Measurements from ENCODE around the gene FGF12. TPM values are rescaled to one million over a fixed set of nuclear protein-coding genes. Genes with fewer than 3 reads are reported as not detected.

Gene FGF12
- total RNA-seq, 2 experiments from 2014 or later: 0.06 to 1.7 TPM

DNA sequence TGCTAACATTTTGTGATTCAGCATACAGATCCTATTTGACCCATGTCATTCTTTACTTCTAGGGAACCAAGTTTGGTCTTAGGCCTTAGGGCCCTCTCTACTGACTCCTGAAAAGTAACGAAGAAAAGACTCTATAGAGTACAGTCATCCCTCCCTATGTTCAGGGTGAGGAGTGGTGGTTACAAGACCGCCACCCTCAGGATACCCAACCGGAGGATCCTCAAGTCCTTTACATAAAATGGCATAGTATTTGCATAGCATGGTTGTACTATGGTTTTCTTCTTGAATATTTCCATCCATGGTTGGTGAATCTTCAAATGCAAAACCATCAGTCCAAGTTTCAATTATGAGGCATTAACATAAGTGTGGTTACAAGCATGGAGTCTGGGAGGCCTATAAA, 327.6 kb downstream of the FGF12 start:
- no peak overlapping the region for H3K4me2 ChIP-seq (ENCODE audit: low read length)
- DNase-seq (ENCODE audit: low spot score): no peak
- H3K79me2 ChIP-seq (ENCODE audit: insufficient read depth, low read depth, low read length): no peaks in the 10 kb centered on the region
- no peak overlapping the region for H3K27ac ChIP-seq (ENCODE audit: low read depth, low read length, poor library complexity, severe bottlenecking)
- no peaks in the 10 kb centered on the region for H4K20me1 ChIP-seq (ENCODE audit: insufficient read depth, low read length)
- H3K9me3 ChIP-seq (ENCODE audit: low read length): no peaks in the 10 kb centered on the region
- H3K9me2 ChIP-seq (ENCODE audit: insufficient read depth, low read length): peaks cover 5% of the 10 kb centered on the region; the same call in 1 of the 2 replicates
- POLR2A ChIA-PET: no interaction called here
- CTCF ChIA-PET (ENCODE audit: unreplicated experiment): no interaction called here
- no peaks in the 10 kb centered on the region for H3K36me3 ChIP-seq (ENCODE audit: insufficient read depth, low read length)
- H2AFZ ChIP-seq (ENCODE audit: low read length): no peak overlapping the region
- H3K4me1 ChIP-seq (ENCODE audit: insufficient read depth, low read length, poor library complexity, severe bottlenecking): no peaks in the 10 kb centered on the region
- TF ChIP-seq CTCF (conservative IDR thresholded peaks at IDR 0.05; ENCODE audit: low read length): no peak
- TF ChIP-seq EZH2phosphoT487 (IDR thresholded peaks at IDR 0.05; ENCODE audit: borderline replicate concordance, low read depth, low read length): no peak
- intact Hi-C loops (cut with micrococcal nuclease; ENCODE audit: unreplicated experiment): no loop called here
- H3K4me3 ChIP-seq (ENCODE audit: low read depth, low read length, poor library complexity, severe bottlenecking): no peak overlapping the region
- no TSS peak for BruUV-seq (replicated peaks)

DNA sequence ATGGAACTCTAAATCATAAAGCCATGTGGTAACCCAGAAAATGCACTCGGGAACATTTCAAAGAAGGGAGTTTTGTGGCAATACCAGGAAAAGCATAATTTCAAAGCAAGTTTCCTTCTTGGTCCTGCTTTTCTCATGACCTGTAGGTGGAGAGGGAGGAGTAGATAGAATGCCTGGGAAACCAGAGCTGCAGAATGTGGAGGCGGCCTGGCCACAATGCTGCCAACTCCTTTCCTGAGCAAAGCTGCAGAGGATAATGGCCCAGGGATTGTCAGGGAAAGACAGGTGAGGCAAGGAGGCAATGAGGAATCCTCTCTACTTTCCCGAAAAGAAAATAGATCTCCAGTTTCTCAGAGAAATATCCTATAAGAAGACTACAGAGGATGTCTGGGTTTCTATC, 330.3 kb downstream of the FGF12 start:
- Histone ChIP-seq H3K4me1 (ENCODE audit: insufficient read depth, low read length, poor library complexity, severe bottlenecking) (no peaks in the 10 kb centered on the region), H3K79me2 (ENCODE audit: insufficient read depth, low read depth, low read length) (no peaks in the 10 kb centered on the region), H3K9me2 (ENCODE audit: insufficient read depth, low read length) (no peaks in the 10 kb centered on the region), H3K27ac (ENCODE audit: low read depth, low read length, poor library complexity, severe bottlenecking) (no peak overlapping the region), H2AFZ (ENCODE audit: low read length) (no peak overlapping the region), H4K20me1 (ENCODE audit: insufficient read depth, low read length) (no peaks in the 10 kb centered on the region), H3K4me3 (ENCODE audit: low read depth, low read length, poor library complexity, severe bottlenecking) (no peak overlapping the region), H3K36me3 (ENCODE audit: insufficient read depth, low read length) (no peaks in the 10 kb centered on the region), H3K4me2 (ENCODE audit: low read length) (no peak overlapping the region), H3K9me3 (ENCODE audit: low read length) (no peaks in the 10 kb centered on the region)
- TF ChIP-seq CTCF (conservative IDR thresholded peaks at IDR 0.05; ENCODE audit: low read length) (no peak), EZH2phosphoT487 (IDR thresholded peaks at IDR 0.05; ENCODE audit: borderline replicate concordance, low read depth, low read length) (no peak)
- ChIA-PET CTCF (ENCODE audit: unreplicated experiment) (no interaction called here), POLR2A (no interaction called here)
- no TSS peak for BruUV-seq (replicated peaks)
- DNase-seq (ENCODE audit: low spot score): no peak
- intact Hi-C loops (cut with micrococcal nuclease; ENCODE audit: unreplicated experiment): no loop called here

DNA sequence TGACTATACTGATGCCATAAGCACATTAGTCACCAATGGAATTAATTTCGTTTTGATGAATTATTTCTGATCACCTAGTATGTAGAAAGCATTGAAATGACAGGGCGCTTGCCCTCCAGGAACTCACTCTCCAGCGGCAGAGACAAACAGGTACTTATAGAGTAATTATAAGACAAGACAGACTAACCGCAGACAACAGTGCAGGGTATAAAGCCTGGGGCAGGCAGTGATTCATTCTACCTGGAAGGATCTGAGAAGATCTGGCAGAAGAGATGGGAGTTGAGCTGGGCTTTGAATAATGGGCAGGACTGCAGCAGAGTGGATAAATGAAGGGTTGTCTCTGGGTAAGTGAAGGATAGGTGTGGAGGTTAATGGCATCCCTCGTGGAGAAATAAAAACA, 331.8 kb downstream of the FGF12 start:
- H3K4me2 ChIP-seq (ENCODE audit: low read length): no peak overlapping the region
- ChIA-PET CTCF (ENCODE audit: unreplicated experiment) (no interaction called here), POLR2A (no interaction called here)
- no peak overlapping the region for H3K4me3 ChIP-seq (ENCODE audit: low read depth, low read length, poor library complexity, severe bottlenecking)
- DNase-seq (ENCODE audit: low spot score): no peak
- no peaks in the 10 kb centered on the region for H3K36me3 ChIP-seq (ENCODE audit: insufficient read depth, low read length)
- H3K79me2 ChIP-seq (ENCODE audit: insufficient read depth, low read depth, low read length): no peaks in the 10 kb centered on the region
- no peaks in the 10 kb centered on the region for H3K4me1 ChIP-seq (ENCODE audit: insufficient read depth, low read length, poor library complexity, severe bottlenecking)
- intact Hi-C loops (cut with micrococcal nuclease; ENCODE audit: unreplicated experiment): no loop called here
- no peak overlapping the region for H2AFZ ChIP-seq (ENCODE audit: low read length)
- H3K27ac ChIP-seq (ENCODE audit: low read depth, low read length, poor library complexity, severe bottlenecking): no peak overlapping the region
- TF ChIP-seq EZH2phosphoT487 (IDR thresholded peaks at IDR 0.05; ENCODE audit: borderline replicate concordance, low read depth, low read length) (no peak), CTCF (conservative IDR thresholded peaks at IDR 0.05; ENCODE audit: low read length) (no peak)
- H4K20me1 ChIP-seq (ENCODE audit: insufficient read depth, low read length): no peaks in the 10 kb centered on the region
- H3K9me3 ChIP-seq (ENCODE audit: low read length): no peaks in the 10 kb centered on the region
- H3K9me2 ChIP-seq (ENCODE audit: insufficient read depth, low read length): no peaks in the 10 kb centered on the region
- BruUV-seq (replicated peaks): no TSS peak

Data from OCI-LY7 (cell line).